CD4-positive, alpha-beta T cell (primary cell): Measurements from ENCODE around the gene DBX1. TPM values are rescaled to one million over a fixed set of nuclear protein-coding genes. Genes with fewer than 3 reads are reported as not detected.

Source experiments
- ATAC-seq: fragments of 200-7000 bp; cut with Tn5 transposase; one replicate; pipeline ENCODE4 v1.10.0; 2022; ENCODE audit warnings: mild to moderate bottlenecking; ENCODE audit not compliant: poor library complexity
- CTCF ChIA-PET: fragments of 350-600 bp; sonication (Branson Sonifier 250); formaldehyde crosslinking; loops from one replicate; lab custom pipeline; 2021; ENCODE audit warnings: antibody characterized with exemption, inconsistent platforms; lab: Charles Lee
- POLR2A ChIA-PET: fragments of 350-600 bp; sonication (Branson Sonifier 250); formaldehyde crosslinking; loops from one replicate; lab custom pipeline; 2021; ENCODE audit warnings: antibody characterized with exemption, inconsistent platforms; lab: Charles Lee
- DNase-seq, 14 experiments: peaks; one replicate each; pipeline ENCODE4 v3.0.0-alpha.2; 2013 to 2020; ENCODE audit warnings: mixed read lengths in 2 of 14
- H3K27ac ChIP-seq, 2 donors: one replicate each; pipeline versions ENCODE4 v1.5.1 to v1.7.0; 2013; ENCODE audit warnings: low read length in 2 of 2, low read depth in 1 of 2, mild to moderate bottlenecking in 1 of 2
- H3K27me3 ChIP-seq, 2 experiments: 1 replicate in 1 of 2; 2 replicates in 1 of 2; pipeline versions ENCODE4 v1.6.1 to v1.7.0; 2013; ENCODE audit warnings: low read length in 2 of 2, control low read depth in 1 of 2, mild to moderate bottlenecking in 1 of 2, moderate library complexity in 1 of 2; ENCODE audit not compliant: insufficient read depth in 2 of 2, control insufficient read depth in 1 of 2
- H3K36me3 ChIP-seq: one replicate; pipeline ENCODE4 v1.6.1; 2013; ENCODE audit warnings: low read length, control low read depth; ENCODE audit not compliant: insufficient read depth
- H3K4me1 ChIP-seq: one replicate; pipeline ENCODE4 v1.6.1; 2013; ENCODE audit warnings: low read length, control low read depth; ENCODE audit not compliant: insufficient read depth
- H3K4me3 ChIP-seq: one replicate; pipeline ENCODE4 v1.5.1; 2013; ENCODE audit warnings: mild to moderate bottlenecking, low read length, moderate library complexity
- H3K9me3 ChIP-seq, 2 experiments: 1 replicate in 1 of 2; 2 replicates in 1 of 2; pipeline versions ENCODE4 v1.6.1 to v1.7.0; 2013; ENCODE audit warnings: low read length in 2 of 2, mild to moderate bottlenecking in 2 of 2, control low read depth in 1 of 2, moderate library complexity in 1 of 2; ENCODE audit not compliant: control insufficient read depth in 1 of 2, insufficient read depth in 1 of 2
- H3K27ac Mint-ChIP-seq: one replicate; pipeline ENCODE4 v1.8.0; 2020; ENCODE audit warnings: mixed read lengths
- H3K27me3 Mint-ChIP-seq: one replicate; pipeline ENCODE4 v1.8.0; 2021; ENCODE audit warnings: mixed read lengths
- H3K36me3 Mint-ChIP-seq: one replicate; pipeline ENCODE4 v1.8.0; 2021; ENCODE audit warnings: low read depth, mixed read lengths
- H3K4me1 Mint-ChIP-seq: one replicate; pipeline ENCODE4 v1.8.0; 2021; ENCODE audit warnings: low read depth, mixed read lengths
- H3K4me3 Mint-ChIP-seq: one replicate; pipeline ENCODE4 v1.8.0; 2020; ENCODE audit warnings: mild to moderate bottlenecking, mixed read lengths
- H3K9me3 Mint-ChIP-seq: one replicate; pipeline ENCODE4 v1.8.0; 2020; ENCODE audit warnings: mixed read lengths
- intact Hi-C, 2 experiments: fragments of 100-400 bp; cut with DNase I in 1 of 2; cut with micrococcal nuclease in 1 of 2; formaldehyde crosslinking; loops; one replicate each; pipeline versions ENCODE4 v1.15.1 to v1.9.0; 2023 to 2025; cut with DNase I, micrococcal nuclease
- total RNA-seq, 174 experiments: library from RNA in 2 of 174; stranded (reverse) in 2 of 174; gene quantifications; one replicate each; pipeline ENCODE4 v1.2.3 and lab custom pipeline; 2021 to 2026
- TF ChIP-seq, protein P1 (sequence below): fragments of 200-600 bp; IDR thresholded peaks from one replicate; pipeline ENCODE4 v1.8.0; 2022; ENCODE audit warnings: antibody characterized with exemption, mild to moderate bottlenecking

DBX1 gene
- total RNA-seq, 2 experiments from 2014 or later, result 0.17 to 0.19 TPM

DNA sequence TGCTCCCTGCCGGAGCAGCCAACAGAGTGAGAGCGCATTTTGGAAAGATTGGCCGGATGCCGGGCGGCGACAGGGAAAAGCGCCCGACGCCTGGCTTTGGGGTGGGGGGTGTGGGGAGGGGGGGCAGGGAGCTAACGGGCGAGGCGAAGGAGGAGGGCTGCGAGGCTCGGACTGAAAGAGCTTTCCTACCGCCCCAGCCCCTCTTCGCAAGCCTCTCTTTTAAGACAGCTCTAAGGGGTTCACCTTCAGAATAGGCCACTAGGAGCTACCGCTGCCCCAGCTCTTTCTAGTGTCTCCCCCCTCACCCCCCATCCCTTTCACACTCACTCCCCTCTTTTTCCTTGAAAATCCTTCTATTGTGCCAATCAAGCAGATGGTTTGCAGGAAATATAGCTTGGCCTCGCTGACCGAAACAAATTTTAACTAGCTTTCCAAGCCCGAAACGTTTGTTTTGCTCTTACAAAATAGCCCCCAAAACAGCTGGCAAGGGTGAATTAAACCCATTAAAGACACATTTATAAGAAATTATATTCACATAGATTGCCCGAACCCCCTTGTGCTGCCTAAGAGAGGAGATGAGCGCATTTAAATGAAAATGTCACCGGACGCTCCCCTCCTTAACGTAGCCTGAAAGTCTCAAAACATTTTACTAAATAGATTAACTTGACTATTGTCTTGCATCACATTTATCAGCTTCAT lies 3.7 kb upstream of the DBX1 start:
- peaks cover 42% of the 10 kb centered on the region for H3K4me1 Mint-ChIP-seq
- CTCF ChIA-PET, result interaction anchor here (1.2 to 1.4 kb wide), 2 partner anchors 31 to 36 kb away, joined by 3 read pairs; no protein-coding TSS in a partner anchor

DNA sequence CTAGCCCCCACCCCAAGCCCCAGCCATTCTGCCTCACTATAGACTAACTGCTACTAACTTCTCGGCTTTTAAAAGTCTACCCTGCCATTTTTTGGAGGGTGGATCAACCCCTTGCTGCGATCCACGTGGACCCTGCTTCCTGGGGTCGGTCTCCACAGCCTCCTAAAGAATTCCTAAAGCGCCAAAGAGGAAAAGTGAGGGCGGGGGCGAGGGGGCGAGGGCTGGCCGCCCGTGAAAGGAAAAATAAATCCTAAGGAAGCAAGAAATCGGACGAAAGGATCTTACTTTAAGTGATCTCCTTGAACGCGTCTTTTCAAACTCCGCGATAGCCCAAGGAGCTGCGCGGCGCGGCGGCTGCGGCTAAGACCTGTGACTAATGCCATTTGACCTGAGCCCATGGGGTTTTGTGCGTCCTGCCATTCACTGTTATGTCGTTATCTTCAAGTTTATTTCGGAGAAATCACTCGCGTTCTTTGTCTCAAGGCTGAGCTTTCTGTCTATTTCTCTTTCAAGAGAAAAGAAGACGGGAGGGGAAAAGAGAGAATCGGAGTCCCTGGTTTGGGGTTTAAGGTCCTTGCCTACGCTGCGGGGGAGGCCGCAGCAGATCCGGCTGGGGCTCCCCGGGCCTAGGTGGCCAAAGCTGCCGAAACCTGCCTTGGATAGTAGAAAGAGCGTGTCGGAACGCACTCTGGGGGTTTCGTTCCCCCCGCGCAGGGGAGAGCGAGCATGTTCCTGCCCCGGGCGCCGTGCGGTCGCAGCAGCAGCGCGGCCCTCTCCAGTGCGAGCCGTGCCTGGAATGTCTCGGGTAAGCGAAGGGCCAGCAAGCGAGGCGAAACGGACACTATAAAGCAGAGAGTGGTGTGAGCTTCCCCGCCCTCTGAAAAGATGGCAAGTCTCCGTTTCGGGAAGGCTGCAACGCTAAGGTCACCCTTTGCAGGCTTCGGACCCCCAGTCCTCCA lies 2.8 kb upstream of the DBX1 start:
- intact Hi-C loops, result no loop called here
- Histone ChIP-seq H3K27ac (no peak overlapping the region), H3K27me3 (peaks cover 82 to 91% of the 10 kb centered on the region in 2 experiments), H3K4me1 (peaks cover 33% of the 10 kb centered on the region), H3K36me3 (no peaks in the 10 kb centered on the region), H3K4me3 (peak overlapping the region; percentile 3), H3K9me3 (peaks cover 14 to 49% of the 10 kb centered on the region in 2 experiments)
- Mint-ChIP-seq H3K4me3 (peak overlapping the region; percentile 78), H3K27me3 (peaks cover 95% of the 10 kb centered on the region), H3K27ac (no peak overlapping the region), H3K36me3 (no peaks in the 10 kb centered on the region), H3K9me3 (no peaks in the 10 kb centered on the region), H3K4me1 (peaks cover 50% of the 10 kb centered on the region)
- POLR2A ChIA-PET, result no interaction called here
- TF ChIP-seq, protein P1, sequence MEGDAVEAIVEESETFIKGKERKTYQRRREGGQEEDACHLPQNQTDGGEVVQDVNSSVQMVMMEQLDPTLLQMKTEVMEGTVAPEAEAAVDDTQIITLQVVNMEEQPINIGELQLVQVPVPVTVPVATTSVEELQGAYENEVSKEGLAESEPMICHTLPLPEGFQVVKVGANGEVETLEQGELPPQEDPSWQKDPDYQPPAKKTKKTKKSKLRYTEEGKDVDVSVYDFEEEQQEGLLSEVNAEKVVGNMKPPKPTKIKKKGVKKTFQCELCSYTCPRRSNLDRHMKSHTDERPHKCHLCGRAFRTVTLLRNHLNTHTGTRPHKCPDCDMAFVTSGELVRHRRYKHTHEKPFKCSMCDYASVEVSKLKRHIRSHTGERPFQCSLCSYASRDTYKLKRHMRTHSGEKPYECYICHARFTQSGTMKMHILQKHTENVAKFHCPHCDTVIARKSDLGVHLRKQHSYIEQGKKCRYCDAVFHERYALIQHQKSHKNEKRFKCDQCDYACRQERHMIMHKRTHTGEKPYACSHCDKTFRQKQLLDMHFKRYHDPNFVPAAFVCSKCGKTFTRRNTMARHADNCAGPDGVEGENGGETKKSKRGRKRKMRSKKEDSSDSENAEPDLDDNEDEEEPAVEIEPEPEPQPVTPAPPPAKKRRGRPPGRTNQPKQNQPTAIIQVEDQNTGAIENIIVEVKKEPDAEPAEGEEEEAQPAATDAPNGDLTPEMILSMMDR, result no peak
- CTCF ChIA-PET, result interaction anchor here (1.2 kb wide), 1 partner anchor 35 kb away, joined by 3 read pairs; no protein-coding TSS in a partner anchor
- DNase-seq (peak in 3 of 14 experiments; percentile 14 to 27 (median 16)), ATAC-seq (peak; percentile 32)

More for the DNA sequence above, 3.7 kb upstream of the DBX1 start:
- Histone ChIP-seq H3K27me3 (peaks cover 77 to 90% of the 10 kb centered on the region in 2 experiments), H3K9me3 (peaks cover 14 to 43% of the 10 kb centered on the region in 2 experiments), H3K27ac (no peak overlapping the region), H3K4me3 (no peak overlapping the region), H3K4me1 (peaks cover 27% of the 10 kb centered on the region), H3K36me3 (no peaks in the 10 kb centered on the region)
- H3K4me3 Mint-ChIP-seq, result peak overlapping the region; percentile 78
- intact Hi-C loops, result no loop called here
- H3K9me3 Mint-ChIP-seq, result no peaks in the 10 kb centered on the region
- peaks cover 94% of the 10 kb centered on the region for H3K27me3 Mint-ChIP-seq
- no peak overlapping the region for H3K27ac Mint-ChIP-seq
- DNase-seq (no peak), ATAC-seq (no peak)
- TF ChIP-seq, protein P1, result no peak
- no peaks in the 10 kb centered on the region for H3K36me3 Mint-ChIP-seq
- POLR2A ChIA-PET, result no interaction called here

DNA sequence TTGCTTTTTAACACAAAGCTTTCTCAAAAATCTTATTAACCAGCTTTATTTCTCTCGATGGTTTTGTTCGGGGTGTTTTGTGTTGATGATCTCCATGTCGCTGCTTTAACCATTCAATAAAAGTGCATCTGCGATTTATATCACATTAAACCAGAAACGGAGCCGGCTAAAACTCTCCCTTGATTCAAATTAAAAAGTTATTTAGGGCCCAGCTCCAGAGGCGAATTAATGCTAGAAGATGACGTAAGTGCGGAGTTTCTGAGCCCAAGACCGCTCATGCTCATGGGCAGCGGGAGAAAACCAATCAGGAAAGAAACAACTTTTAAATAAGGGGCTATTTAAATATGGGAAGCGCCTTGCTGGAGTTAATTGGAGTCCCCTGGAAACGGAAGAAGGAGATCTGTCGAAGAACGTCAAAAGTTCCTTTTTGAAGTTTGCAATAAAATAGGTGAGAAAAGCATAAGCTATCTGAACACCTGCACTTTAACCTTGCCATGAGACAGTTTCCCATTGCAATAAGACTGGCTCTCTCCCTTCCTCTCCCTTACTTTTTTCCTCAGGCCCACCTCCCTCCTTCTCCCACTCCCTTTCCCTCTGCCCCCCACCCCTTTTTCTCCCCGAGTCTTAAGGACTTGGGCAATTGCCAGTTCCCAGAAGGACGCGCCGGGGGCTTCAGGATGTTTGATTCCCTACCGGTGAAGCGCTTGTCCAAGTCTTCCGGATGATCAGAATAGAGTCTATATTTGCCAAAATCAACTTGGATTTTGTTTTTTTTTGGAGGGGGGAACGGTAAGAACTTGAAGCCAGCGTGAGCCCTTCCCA lies 1.9 kb upstream of the DBX1 start:
- intact Hi-C loops, result no loop called here
- Mint-ChIP-seq H3K27me3 (peaks cover 95% of the 10 kb centered on the region), H3K4me1 (peaks cover 59% of the 10 kb centered on the region)

More for the DNA sequence above, 1.9 kb upstream of the DBX1 start:
- ChIA-PET POLR2A (no interaction called here), CTCF (interaction anchor here (1.1 kb wide), 1 partner anchor 29 kb away, joined by 3 read pairs; no protein-coding TSS in a partner anchor)
- Histone ChIP-seq H3K9me3 (peaks cover 14 to 50% of the 10 kb centered on the region in 2 experiments), H3K4me3 (no peak overlapping the region), H3K27ac (no peak overlapping the region), H3K27me3 (peaks cover 88 to 92% of the 10 kb centered on the region in 2 experiments), H3K4me1 (peaks cover 39% of the 10 kb centered on the region), H3K36me3 (no peaks in the 10 kb centered on the region)
- Mint-ChIP-seq H3K36me3 (no peaks in the 10 kb centered on the region), H3K4me3 (peak overlapping the region; percentile 78), H3K27ac (no peak overlapping the region), H3K9me3 (no peaks in the 10 kb centered on the region)
- no peak for ATAC-seq
- TF ChIP-seq, protein P1, result no peak
- peak in 1 of 14 experiments; percentile 12 for DNase-seq
